AG04449 (cell line): Measurements from ENCODE around the gene SLC22A1.
A peak's percentile ranks its signal among the peaks of the same experiment; 100 is the strongest.

ENCODE experiments used
- CTCF ChIA-PET: fragments of 350-600 bp; formaldehyde crosslinking; extraction: SDS; loops from one replicate; lab custom pipeline; 2021; ENCODE audit warnings: antibody characterized with exemption; lab: Yijun Ruan, JAX
- POLR2A ChIA-PET: fragments of 400-600, 350-600 bp; formaldehyde crosslinking; extraction: SDS; loops from one replicate; lab custom pipeline; 2020; ENCODE audit warnings: antibody characterized with exemption, inconsistent platforms; lab: Yijun Ruan, JAX
- DNase-seq: peaks from one replicate; pipeline ENCODE4 v3.0.0-alpha.2; 2010; ENCODE audit warnings: low read depth, low spot score
- H3K4me3 ChIP-seq: 2 replicates; pipeline ENCODE4 v1.5.1; 2011; ENCODE audit warnings: low read depth, mild to moderate bottlenecking, control low read depth, low read length
- TF ChIP-seq, protein P1 (sequence below): IDR thresholded peaks from one replicate; pipeline ENCODE4 v1.5.1; 2011; ENCODE audit warnings: mild to moderate bottlenecking, moderate library complexity, low read length, control low read depth, inconsistent platforms; ENCODE audit not compliant: insufficient read depth; ENCODE audit errors: missing control alignments

The SLC22A1 gene

DNA sequence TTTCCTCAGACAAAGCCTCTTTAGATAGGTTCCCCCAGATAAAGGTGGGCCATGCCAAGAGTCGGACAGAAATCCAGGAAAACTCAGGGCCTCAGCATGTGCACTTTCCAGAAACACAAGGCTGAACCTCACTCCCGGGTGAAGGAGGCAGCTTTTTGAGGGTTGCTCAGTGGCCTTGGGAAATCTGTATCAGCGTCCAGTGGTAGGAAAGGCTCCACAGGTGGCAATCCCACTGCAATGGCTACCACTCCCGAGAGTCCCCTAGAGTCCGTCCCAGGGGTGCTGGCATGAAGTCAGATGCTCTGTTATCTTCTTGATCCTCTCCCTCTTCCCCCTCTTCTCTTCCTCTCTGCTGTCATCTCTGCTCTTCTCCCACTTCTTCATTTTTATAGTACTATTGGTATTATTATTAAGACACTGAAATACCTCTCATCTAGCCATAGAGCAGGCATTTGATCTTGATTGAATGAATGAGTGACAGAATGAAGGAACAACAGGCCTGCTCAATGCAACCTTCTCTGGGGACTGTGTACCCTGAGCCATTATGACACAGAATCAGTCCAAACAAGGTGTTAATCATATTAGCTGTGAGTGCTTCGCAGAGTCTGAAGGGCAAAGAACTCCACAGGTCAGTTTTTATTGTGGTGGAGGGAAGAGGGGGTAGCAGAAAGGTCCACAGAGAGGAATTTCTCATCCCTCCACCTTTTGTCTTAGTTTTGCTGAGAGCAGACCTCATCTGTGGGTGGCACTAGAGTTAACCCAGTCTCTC is 13.3 kb downstream of the SLC22A1 start:
- CTCF ChIA-PET: interaction anchor here (0.6 kb wide), 1 partner anchor 321 kb away, joined by 5 read pairs; no protein-coding TSS in a partner anchor
- TF ChIP-seq, protein P1, sequence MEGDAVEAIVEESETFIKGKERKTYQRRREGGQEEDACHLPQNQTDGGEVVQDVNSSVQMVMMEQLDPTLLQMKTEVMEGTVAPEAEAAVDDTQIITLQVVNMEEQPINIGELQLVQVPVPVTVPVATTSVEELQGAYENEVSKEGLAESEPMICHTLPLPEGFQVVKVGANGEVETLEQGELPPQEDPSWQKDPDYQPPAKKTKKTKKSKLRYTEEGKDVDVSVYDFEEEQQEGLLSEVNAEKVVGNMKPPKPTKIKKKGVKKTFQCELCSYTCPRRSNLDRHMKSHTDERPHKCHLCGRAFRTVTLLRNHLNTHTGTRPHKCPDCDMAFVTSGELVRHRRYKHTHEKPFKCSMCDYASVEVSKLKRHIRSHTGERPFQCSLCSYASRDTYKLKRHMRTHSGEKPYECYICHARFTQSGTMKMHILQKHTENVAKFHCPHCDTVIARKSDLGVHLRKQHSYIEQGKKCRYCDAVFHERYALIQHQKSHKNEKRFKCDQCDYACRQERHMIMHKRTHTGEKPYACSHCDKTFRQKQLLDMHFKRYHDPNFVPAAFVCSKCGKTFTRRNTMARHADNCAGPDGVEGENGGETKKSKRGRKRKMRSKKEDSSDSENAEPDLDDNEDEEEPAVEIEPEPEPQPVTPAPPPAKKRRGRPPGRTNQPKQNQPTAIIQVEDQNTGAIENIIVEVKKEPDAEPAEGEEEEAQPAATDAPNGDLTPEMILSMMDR: no peak
- POLR2A ChIA-PET: no interaction called here
- H3K4me3 ChIP-seq: no peak overlapping the region
- DNase-seq: no peak

DNA sequence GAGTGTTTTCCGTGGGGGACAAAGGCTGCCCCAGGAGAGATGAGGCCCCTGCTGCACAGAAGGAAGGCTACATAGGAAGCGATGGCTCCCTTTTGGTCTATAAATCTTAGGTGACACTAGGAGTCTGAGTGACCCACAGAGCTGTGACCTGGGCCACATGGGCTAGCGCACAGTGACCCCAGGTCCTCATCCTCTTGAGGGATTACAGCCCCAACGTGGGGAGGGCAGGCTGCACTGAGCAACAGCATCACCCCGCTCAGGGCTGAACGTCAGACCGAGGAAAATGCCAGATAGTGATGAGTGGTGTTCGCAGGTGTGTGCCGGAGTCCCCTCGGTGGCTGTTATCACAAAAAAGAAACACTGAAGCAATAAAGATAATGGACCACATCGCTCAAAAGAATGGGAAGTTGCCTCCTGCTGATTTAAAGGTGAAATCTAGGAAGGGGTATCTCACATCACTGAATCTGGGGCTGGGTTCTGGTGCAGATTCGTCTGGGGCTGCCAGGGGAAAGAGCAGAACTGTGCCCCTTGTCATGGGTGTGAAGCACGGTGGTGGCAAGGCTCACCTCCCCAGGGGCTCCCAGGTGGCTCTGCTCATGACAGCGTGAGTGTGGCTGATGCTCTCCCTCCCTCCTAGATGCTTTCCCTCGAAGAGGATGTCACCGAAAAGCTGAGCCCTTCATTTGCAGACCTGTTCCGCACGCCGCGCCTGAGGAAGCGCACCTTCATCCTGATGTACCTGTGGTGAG is 14.5 kb downstream of the SLC22A1 start:
- ChIA-PET CTCF (interaction anchor here (1.6 to 3.5 kb wide), 4 partner anchors 8 to 324 kb away, joined by 4 to 47 read pairs (median 16); no protein-coding TSS in a partner anchor), POLR2A (no interaction called here)
- TF ChIP-seq, protein P1: no peak
- no peak overlapping the region for H3K4me3 ChIP-seq
- DNase-seq: no peak

DNA sequence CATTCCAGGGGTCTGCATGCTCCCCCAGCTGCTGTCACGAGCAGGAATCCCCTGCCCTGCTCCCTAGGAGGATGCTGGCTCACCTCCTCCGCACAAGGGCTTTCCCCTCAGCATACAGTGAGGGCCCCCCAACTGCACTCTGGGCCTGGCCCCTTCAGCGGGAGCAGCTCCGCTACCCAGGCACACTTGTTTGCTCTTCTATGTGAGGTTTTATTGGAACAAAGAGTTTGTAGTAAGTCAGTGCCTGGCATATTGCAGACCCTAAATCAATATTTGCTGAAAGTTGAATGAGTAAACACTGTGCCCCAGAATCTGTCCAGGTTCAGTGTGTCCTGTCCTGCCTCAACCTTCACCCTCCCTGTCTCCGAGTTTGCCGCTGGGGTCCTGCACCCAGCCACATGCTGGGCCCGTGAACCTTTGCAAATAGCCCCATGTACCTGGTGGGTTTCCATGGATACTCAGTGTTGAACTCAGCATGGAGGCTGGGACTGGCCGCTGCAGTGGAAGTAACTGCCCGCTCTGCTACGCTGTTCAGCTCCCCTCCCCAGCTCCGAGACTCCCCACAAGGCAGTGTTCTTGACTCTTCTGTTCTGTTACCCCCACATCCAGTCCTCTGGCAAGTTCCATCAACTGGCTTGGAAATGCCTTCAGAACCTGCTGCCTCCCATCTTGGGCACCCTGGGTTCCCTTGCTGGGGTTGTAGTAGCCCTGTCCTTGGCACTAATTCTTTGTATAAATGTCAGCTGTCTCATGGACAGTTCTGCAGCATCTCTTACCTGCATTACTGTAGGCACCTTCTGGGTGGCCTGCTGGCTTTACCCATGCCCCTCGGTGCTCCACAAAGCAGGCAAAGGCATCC is 15.7 kb downstream of the SLC22A1 start:
- ChIA-PET POLR2A (no interaction called here), CTCF (interaction anchor here (0.8 to 3.5 kb wide), 11 partner anchors 9 to 397 kb away, joined by 3 to 47 read pairs (median 7); no protein-coding TSS in a partner anchor)
- TF ChIP-seq, protein P1: no peak
- no peak overlapping the region for H3K4me3 ChIP-seq
- no peak for DNase-seq

DNA sequence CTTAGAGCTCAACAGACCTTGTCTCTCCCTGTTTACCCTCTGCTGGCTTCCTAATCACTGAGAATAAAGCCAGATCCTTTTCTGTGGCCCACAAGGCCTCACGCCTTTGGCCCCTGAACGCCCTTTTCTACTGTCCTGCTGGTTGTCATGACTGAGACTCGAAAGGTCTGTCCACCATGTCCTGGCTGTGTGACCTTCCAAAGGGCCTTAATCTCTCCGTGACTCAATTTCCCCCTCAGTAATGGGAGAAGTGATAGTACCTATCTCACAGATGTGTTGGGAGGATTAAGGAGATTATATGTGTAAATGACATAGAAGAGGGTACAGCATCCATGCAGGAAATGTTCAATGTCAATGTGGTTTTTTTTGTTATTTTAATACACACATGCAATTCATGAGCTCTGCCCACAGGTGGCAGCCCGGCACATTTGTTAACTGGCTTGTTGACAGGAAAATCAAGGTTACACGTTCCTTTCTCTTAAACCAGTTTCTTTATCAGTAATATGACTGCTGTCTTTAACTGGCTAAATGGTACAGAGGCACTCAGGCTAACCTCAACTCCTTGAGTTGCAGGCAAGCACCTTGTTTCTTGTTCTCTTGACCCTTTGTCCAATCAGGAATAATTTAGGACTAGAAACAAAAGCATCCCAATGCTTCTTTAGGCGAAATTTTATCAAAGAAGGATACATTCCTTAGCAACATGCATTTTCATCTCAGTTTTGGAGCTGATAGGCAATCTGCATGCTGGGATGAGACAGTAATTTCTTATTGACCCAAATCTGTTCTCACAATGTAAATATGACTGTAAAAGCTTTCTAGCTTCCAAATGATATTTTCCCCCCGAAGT is 16.6 kb downstream of the SLC22A1 start:
- POLR2A ChIA-PET: no interaction called here
- CTCF ChIA-PET: interaction anchor here (0.8 to 3.5 kb wide), 20 partner anchors 9 to 457 kb away, joined by 3 to 47 read pairs (median 4); no protein-coding TSS in a partner anchor
- no peak for DNase-seq
- TF ChIP-seq, protein P1: peak; percentile 52
- H3K4me3 ChIP-seq: no peak overlapping the region

DNA sequence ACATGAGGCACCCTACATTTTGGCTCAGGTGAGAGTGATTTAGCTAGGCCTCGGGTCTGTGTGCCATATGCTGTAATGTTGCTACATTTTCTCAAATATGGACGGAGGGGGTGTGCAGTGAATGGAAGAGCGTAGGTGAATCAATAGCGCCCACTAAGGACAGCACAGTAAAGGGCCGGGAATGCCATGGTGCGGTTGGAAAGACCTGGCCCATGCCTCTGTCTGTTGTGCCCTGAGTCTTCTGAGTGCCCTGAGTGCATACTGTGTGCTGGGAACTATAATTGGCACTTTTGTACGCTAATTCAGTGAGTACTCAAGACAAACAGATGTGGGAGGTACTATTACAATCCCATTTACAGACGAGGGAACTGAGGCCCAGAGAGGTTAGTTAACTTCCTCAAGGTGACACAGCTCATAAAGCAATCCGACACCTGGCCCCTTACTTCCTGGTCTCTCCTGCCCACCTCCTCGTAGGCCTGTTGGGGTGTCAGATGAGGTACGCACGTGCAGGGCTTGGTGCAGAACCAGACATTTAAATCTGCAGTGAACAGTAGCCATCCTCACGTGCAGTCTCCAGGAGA is 17.3 kb downstream of the SLC22A1 start:
- CTCF ChIA-PET: interaction anchor here (0.8 to 3.5 kb wide), 17 partner anchors 8 to 457 kb away, joined by 3 to 47 read pairs (median 4); no protein-coding TSS in a partner anchor
- H3K4me3 ChIP-seq: no peak overlapping the region
- TF ChIP-seq, protein P1: no peak
- DNase-seq: no peak
- POLR2A ChIA-PET: no interaction called here
